WI38 (cell line): ENCODE measurements around the gene CACTIN.

ENCODE experiments used
- H3K4me3 ChIP-seq: 2 replicates; pipeline ENCODE4 v1.5.1; 2011; ENCODE audit warnings: low read depth, mild to moderate bottlenecking, control low read depth, low read length
- CTCF ChIP-seq: IDR thresholded peaks from 2 replicates; pipeline ENCODE4 v1.5.1; 2012; ENCODE audit warnings: low read depth, mild to moderate bottlenecking, control low read depth, low read length

CACTIN gene

GRCh38 chr19:3656073-3656746, 29.6 kb upstream of the CACTIN start:
- no peak for TF ChIP-seq CTCF
- H3K4me3 ChIP-seq, result no peak overlapping the region

- TF ChIP-seq CTCF, result no peak
- H3K4me3 ChIP-seq, result no peak overlapping the region
Observed at GRCh38 chr19:3655402-3656072, 28.9 kb upstream of the CACTIN start.

GRCh38 chr19:3653865-3654513, 27.4 kb upstream of the CACTIN start:
- H3K4me3 ChIP-seq, result no peak overlapping the region
- TF ChIP-seq CTCF, result no peak

- TF ChIP-seq CTCF, result no peak
- no peak overlapping the region for H3K4me3 ChIP-seq
Observed at GRCh38 chr19:3653081-3653795, 26.6 kb upstream of the CACTIN start.

- no peak for TF ChIP-seq CTCF
- H3K4me3 ChIP-seq, result no peak overlapping the region
Observed at GRCh38 chr19:3652422-3652821, 25.8 kb upstream of the CACTIN start.

GRCh38 chr19:3651684-3652083, 25.1 kb upstream of the CACTIN start:
- TF ChIP-seq CTCF, result no peak
- no peak overlapping the region for H3K4me3 ChIP-seq
